Right cardiac atrium (tissue), 5 donors: ENCODE results near the gene ARID1A. TPM values are rescaled to one million over a fixed set of nuclear protein-coding genes. Genes with fewer than 3 reads are reported as not detected.
A peak's percentile ranks its signal among the peaks of the same experiment; 100 is the strongest.

Experiments
- ATAC-seq, 2 donors: fragments of 200-7000 bp; cut with Tn5 transposase; one replicate each; pipeline versions ENCODE4 v1.8.0 to v1.9.1; 2020; ENCODE audit warnings: moderate library complexity in 2 of 2, mild to moderate bottlenecking in 1 of 2
- DNase-seq, 3 donors: peaks; one replicate each; pipeline ENCODE4 v3.0.0-alpha.2; 2020
- H3K27ac ChIP-seq: one replicate; pipeline ENCODE4 v1.5.1; 2013; ENCODE audit warnings: mild to moderate bottlenecking, low read length, control low read depth, moderate library complexity
- H3K27me3 ChIP-seq: one replicate; pipeline ENCODE4 v1.6.1; 2013; ENCODE audit not compliant: control insufficient read depth, insufficient read depth
- H3K4me1 ChIP-seq: one replicate; pipeline ENCODE4 v1.6.1; 2013; ENCODE audit warnings: low read length; ENCODE audit not compliant: control insufficient read depth, insufficient read depth
- H3K4me3 ChIP-seq: one replicate; pipeline ENCODE4 v1.5.1; 2013; ENCODE audit warnings: low read length, control low read depth
- H3K9me3 ChIP-seq: one replicate; pipeline ENCODE4 v1.6.1; 2013; ENCODE audit warnings: low read length; ENCODE audit not compliant: control insufficient read depth
- WGBS: extraction: QIAGEN DNeasy Blood & Tissue Kit; methylation state at CpG from one replicate; pipeline ENCODE4 v1.1.7; 2013; 5-methylcytosine and 5-hydroxymethylcytosine counted together
- intact Hi-C, 4 donors: fragments of 100-400 bp; cut with DNase I; formaldehyde crosslinking; loops; one replicate each; pipeline versions ENCODE4 v1.11.0 to v1.14.0; 2022 to 2023
- polyA plus RNA-seq: library from polyadenylated mRNA; stranded (reverse); fragments of 200-250 nt; gene quantifications from one replicate; pipeline ENCODE4 v1.2.3, GENCODE V29; 2013
- total RNA-seq, 4 donors: library from RNA; stranded (reverse); fragmentation: NEBNext Ultra II Directional; extraction: Animal tissue kit (Norgen Biotek cat#: 25700); gene quantifications; one replicate each; pipeline ENCODE4 v1.2.1, GENCODE V29; 2021
- donor health status: healthy with polysubstance abuse.
- donor health status: DM: no; HTN: yes; CAD: no.
- donor health status: DM: no; HTN: no; CAD: no.
- donor health status: DM: no; HTN: yes; CAD: no; lungs with severe emphysema.
- donor health status: DM: yes; HTN: yes; CAD: no.

ARID1A gene
- total and polyA plus RNA-seq, 5 donors: 15.7 to 45.3 (median 37.6) TPM

DNA sequence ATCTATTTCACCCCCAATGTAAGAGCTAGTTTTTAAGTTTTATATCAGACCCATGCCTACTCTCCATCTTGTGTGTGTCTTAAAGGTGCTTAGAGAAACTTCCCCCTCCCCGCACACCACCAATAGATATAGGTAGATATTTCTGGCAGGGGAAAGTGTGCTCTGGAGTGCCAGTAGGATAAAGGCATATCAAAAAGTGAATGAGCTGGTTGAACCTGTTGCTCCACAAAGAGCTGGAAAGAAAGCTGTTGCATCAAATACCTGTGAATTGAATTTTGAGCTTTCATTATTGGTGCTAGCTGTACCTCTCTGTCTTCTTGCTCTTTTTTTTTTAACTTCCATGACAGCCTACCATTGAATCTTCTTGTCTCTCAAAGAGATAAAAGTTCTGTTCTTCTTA lies 32.8 kb downstream of the ARID1A start:
- DNase-seq (no peak), ATAC-seq (no peak)
- Histone ChIP-seq H3K9me3 (no peaks in the 10 kb centered on the region), H3K27me3 (no peaks in the 10 kb centered on the region), H3K4me1 (peaks cover 8% of the 10 kb centered on the region), H3K27ac (no peak overlapping the region), H3K4me3 (no peak overlapping the region)
- WGBS: 97% methylated on average over 1 of the region's 1 CpG
- intact Hi-C loops: no loop called here

DNA sequence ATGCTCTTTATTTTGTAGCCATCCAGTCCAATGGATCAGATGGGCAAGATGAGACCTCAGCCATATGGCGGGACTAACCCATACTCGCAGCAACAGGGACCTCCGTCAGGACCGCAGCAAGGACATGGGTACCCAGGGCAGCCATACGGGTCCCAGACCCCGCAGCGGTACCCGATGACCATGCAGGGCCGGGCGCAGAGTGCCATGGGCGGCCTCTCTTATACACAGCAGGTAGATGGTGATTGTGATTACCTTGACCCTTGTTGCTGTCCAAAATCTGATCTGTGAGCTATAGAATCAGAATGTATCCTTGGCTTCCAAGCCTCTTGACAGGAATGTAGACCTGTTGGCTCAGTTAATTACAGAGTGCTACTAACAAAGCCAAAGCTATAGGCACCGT lies 33.8 kb downstream of the ARID1A start:
- no peak overlapping the region for H3K27ac ChIP-seq
- H3K27me3 ChIP-seq: no peaks in the 10 kb centered on the region
- DNase-seq (no peak), ATAC-seq (no peak)
- H3K4me1 ChIP-seq: peaks cover 11% of the 10 kb centered on the region
- WGBS: 97% methylated on average over 12 of the region's 12 CpGs
- H3K9me3 ChIP-seq: no peaks in the 10 kb centered on the region
- H3K4me3 ChIP-seq: no peak overlapping the region
- intact Hi-C loops: no loop called here

DNA sequence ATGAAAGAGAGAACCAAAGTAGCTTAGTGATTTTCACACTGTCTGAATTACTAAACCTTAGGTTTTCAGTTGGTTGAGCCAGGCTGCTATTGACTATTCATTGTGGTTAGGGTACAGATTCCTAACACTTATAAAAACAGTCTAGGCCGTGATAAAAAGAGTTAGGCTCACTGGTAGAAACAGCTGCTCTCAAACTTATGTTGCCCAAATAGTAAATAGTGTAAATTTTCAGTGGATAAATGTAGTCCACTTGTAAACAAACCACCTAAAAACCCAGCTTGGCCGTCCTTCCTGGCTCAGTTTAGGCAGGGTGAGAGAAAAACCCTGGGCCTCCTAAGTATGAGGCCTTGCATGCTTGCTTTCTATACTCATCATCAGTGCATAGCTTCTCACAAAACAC lies 34.9 kb downstream of the ARID1A start:
- Histone ChIP-seq H3K4me3 (no peak overlapping the region), H3K27ac (no peak overlapping the region), H3K4me1 (peaks cover 8% of the 10 kb centered on the region), H3K27me3 (no peaks in the 10 kb centered on the region), H3K9me3 (no peaks in the 10 kb centered on the region)
- 71% methylated on average over 2 of the region's 2 CpGs for WGBS
- DNase-seq (no peak), ATAC-seq (no peak)
- intact Hi-C loops: no loop called here

DNA sequence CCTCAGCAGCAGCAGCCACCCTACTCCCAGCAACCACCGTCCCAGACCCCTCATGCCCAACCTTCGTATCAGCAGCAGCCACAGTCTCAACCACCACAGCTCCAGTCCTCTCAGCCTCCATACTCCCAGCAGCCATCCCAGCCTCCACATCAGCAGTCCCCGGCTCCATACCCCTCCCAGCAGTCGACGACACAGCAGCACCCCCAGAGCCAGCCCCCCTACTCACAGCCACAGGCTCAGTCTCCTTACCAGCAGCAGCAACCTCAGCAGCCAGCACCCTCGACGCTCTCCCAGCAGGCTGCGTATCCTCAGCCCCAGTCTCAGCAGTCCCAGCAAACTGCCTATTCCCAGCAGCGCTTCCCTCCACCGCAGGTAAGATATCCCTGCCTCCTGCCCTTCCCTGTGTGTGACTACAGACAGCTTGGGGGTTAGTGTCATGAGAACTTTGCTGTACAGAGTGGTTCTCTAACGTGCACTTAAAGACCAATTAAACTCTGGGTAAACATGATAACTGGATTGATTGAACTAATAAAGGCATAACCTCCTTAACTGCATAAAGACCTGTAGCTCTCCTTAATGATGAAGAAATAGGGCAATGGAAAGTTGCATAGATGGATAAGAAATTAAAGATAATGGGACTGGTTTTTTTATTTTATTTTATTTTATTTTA lies 35.6 kb downstream of the ARID1A start:
- ATAC-seq: no peak
- WGBS: 80% methylated on average over 11 of the region's 11 CpGs
- Histone ChIP-seq H3K4me1 (peaks cover 8% of the 10 kb centered on the region), H3K27ac (no peak overlapping the region), H3K4me3 (no peak overlapping the region), H3K9me3 (no peaks in the 10 kb centered on the region), H3K27me3 (no peaks in the 10 kb centered on the region)
- DNase-seq: no peak
- intact Hi-C loops: no loop called here

DNA sequence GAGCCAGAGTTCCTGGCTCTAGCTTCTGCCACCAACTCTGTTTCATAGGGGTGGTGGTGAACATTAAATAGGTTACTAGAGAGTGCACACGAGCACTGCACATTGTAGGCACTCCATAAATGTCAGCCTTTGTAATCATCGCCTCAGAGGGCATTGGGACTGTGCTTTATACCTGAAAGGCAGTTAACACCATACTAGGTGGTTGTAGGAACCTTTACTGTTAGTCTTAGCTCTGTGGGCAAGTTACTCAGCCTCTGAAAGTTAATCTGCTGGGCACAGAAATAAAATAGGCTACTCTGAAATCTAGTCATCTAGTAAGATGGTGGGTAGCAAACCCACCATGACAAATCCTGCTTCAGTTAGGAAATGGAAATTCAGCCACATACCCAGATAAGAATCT lies 37.6 kb downstream of the ARID1A start:
- WGBS: 87% methylated on average over 2 of the region's 2 CpGs
- H3K27me3 ChIP-seq: no peaks in the 10 kb centered on the region
- no peak overlapping the region for H3K27ac ChIP-seq
- H3K4me1 ChIP-seq: peaks cover 4% of the 10 kb centered on the region
- ATAC-seq: no peak
- DNase-seq: no peak
- intact Hi-C loops: no loop called here
- no peak overlapping the region for H3K4me3 ChIP-seq
- H3K9me3 ChIP-seq: no peaks in the 10 kb centered on the region

DNA sequence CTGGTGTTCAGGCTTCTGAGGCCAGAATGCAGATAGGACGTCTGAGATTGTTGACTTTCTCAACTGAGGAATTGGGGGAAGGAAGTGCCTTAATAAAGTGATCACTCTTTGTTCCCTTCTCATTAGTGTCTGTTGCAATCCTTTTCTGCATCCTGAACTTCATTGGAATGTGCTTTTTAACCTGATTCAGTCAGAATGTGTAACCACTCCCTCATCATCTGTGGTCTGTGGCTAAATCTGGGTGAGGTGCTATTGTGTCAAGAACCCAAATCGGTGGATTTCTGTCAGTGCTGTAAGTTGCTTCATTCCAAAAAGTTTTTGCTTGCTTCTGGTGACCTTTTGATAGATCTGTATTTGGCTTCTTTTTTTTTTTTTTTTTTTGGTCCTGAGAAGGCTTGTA lies 38.2 kb downstream of the ARID1A start:
- WGBS: 30% methylated on average over 2 of the region's 2 CpGs
- Histone ChIP-seq H3K27me3 (no peaks in the 10 kb centered on the region), H3K9me3 (no peaks in the 10 kb centered on the region), H3K4me3 (no peak overlapping the region), H3K4me1 (peaks cover 4% of the 10 kb centered on the region), H3K27ac (no peak overlapping the region)
- DNase-seq: no peak
- peak in 1 of 2 donors; percentile 48 for ATAC-seq
- intact Hi-C loops: no loop called here

DNA sequence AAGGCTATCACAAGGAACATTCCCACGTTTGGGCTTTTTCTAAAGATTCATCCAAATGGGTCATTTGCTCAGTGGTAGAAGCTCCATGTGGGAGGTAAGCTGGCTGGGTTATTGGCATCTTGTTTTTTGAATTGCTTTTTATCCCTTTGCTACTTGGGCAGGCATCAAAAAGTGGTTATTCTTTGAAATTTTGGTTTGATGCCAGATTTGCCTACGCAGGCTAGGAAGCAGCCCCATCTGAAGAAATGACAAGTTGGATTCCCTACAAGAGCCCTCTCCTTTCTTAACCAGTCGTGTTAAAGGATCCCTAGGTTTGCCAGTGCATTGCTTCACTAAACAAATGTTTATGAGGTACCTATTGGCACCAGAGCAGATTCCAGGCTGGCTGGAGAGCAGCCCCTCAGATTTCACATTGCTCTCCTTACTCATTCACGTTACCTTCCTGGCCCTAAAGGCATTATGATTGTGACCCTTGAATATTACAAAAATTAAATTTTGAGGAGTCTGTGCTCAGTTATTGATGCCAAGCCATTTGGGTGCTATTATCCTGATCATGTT lies 38.8 kb downstream of the ARID1A start:
- intact Hi-C loops: no loop called here
- H3K27ac ChIP-seq: no peak overlapping the region
- WGBS: 36% methylated on average over 4 of the region's 4 CpGs
- no peak overlapping the region for H3K4me3 ChIP-seq
- no peak for DNase-seq
- peaks cover 4% of the 10 kb centered on the region for H3K4me1 ChIP-seq
- ATAC-seq: peak in 1 of 2 donors; percentile 25
- no peaks in the 10 kb centered on the region for H3K9me3 ChIP-seq
- no peaks in the 10 kb centered on the region for H3K27me3 ChIP-seq

DNA sequence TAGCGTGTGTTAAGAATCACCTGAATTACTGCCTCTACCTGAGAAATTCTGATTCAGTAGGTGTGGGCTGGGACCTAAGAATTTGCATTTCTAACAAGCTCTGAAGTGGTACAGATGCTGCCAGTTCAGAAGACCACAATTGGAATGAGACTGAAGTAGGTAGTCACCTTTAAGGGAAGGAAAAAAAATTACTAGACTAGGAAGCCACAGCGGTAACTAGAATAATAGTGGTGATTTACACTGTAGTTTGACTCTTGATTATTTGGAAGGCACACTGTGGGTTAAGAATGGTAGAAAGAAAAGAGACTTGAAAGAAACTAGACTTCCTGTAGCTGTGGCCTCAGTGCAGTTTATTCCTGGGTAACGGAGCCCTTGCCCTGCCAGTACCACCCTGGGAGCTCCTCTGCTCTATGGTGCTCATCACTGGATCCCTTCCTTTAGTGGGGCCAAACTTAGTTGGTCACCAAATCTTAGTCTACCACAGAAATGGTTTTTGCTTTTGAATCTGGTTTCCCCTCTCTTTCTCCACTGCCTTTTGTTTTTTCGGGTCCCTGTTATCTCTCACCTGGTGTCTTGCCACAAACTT lies 43.6 kb downstream of the ARID1A start:
- no peaks in the 10 kb centered on the region for H3K9me3 ChIP-seq
- H3K27ac ChIP-seq: no peak overlapping the region
- intact Hi-C loops: no loop called here
- H3K27me3 ChIP-seq: no peaks in the 10 kb centered on the region
- DNase-seq (no peak), ATAC-seq (no peak)
- H3K4me3 ChIP-seq: no peak overlapping the region
- 79% methylated on average over 4 of the region's 4 CpGs for WGBS
- peaks cover 2% of the 10 kb centered on the region for H3K4me1 ChIP-seq

DNA sequence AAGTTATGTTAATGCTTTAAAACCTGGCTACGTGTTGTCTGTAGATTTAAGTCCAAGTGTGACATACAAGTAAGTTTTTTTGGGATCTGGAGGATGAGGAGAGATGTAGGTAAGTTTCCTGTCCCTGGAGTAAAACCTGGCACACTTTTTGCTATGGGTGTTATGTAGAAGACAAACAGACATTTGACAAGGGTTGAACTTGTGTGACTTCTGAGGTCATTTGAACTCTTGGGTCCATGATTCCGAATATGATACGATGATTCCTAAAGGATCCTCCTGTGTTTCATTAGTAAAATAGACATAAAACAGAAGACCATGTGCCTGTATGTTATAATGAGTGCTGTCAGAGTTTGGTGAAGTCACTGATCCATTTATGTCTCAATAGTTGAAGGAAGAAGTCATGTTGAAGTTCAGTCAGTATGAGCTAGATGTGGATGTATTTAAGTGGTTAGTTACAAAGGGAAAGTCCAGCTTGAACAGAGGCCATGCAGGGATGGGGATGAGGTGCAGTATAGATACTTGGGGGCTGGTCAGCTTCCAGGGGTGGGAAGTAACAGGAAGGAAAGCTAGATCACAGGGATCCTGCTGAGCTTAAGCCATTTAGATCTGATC lies 44.3 kb downstream of the ARID1A start:
- ATAC-seq (no peak), DNase-seq (no peak)
- intact Hi-C loops: loop anchor here in 1 of 4 donors (10.0 kb wide), 1 partner anchor 45 kb away; the partner anchor contains the start of gene ARID1A
- WGBS: 80% methylated on average over 3 of the region's 3 CpGs
- Histone ChIP-seq H3K4me1 (peaks cover 5% of the 10 kb centered on the region), H3K27ac (no peak overlapping the region), H3K27me3 (no peaks in the 10 kb centered on the region), H3K4me3 (no peak overlapping the region), H3K9me3 (no peaks in the 10 kb centered on the region)

DNA sequence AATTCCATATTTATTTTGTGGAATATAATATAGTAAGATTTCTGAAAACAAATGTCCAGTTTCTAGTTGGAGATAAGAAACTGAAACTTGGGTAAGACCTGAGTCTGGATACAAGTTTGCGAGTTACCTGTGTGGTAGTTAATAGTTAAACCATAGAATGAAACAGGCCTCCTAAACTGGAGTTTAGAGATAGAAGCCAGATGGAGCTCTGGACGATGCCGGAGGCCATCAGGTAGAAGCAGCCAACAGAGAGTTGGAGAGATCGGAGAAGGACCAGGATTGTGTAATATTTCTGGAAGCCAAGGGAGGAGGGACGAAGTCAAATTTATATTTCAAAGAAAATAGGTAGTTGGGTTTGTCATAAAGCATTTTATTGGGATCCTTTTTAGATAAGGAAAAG lies 45.1 kb downstream of the ARID1A start:
- H3K4me1 ChIP-seq: peaks cover 9% of the 10 kb centered on the region

DNA sequence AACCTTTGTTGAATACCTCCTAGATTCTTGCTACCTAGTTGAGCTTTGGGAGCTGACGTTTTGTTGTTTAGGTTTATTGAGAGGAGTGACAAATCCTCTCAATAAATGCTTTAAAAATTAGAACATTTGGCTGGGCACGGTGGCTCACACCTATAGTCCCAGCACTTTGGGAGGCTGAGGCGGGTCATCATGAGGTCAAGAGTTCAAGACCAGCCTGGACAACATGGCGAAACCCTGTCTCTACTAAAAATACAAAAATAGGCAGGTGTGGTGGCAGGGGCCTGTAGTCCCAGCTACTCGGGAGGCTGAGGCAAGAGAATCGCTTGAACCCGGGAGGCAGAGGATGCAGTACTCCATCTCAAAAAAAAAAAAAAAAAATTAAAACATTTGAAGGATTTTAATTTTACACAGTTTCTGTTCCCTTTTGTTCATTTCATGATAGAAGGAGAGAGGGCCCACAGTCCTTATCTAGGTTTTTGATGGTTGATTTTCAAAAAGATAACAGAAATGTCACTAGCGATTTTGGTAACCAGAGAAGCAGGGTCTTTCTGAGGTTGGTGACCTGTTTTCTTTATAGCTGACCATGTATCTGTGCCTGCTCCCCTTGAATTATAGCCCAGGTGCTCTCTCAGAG lies 47.7 kb downstream of the ARID1A start:
- intact Hi-C loops: loop anchor here in 1 of 4 donors (10.0 kb wide), 1 partner anchor 49 kb away; the partner anchor contains the start of gene ARID1A
- Histone ChIP-seq H3K4me1 (peaks cover 12% of the 10 kb centered on the region), H3K4me3 (no peak overlapping the region), H3K27me3 (no peaks in the 10 kb centered on the region), H3K9me3 (no peaks in the 10 kb centered on the region), H3K27ac (peak overlapping the region; percentile 78)
- ATAC-seq (no peak), DNase-seq (no peak)
- 79% methylated on average over 8 of the region's 8 CpGs for WGBS

More for the DNA sequence above, 45.1 kb downstream of the ARID1A start:
- Histone ChIP-seq H3K27me3 (no peaks in the 10 kb centered on the region), H3K9me3 (no peaks in the 10 kb centered on the region), H3K27ac (no peak overlapping the region), H3K4me3 (no peak overlapping the region)
- ATAC-seq (no peak), DNase-seq (no peak)
- 58% methylated on average over 5 of the region's 5 CpGs for WGBS
- intact Hi-C loops: loop anchor here in 1 of 4 donors (10.0 kb wide), 1 partner anchor 46 kb away; the partner anchor contains the start of gene ARID1A
